IPS-NIHi7 (cell line): ENCODE data around the gene PDIA6.
A peak's percentile ranks its signal among the peaks of the same experiment; 100 is the strongest.

Source experiments
- DNase-seq: peaks from one replicate; pipeline ENCODE4 v3.0.0; 2012; ENCODE audit warnings: mixed read lengths; ENCODE audit errors: extremely low spot score

PDIA6 gene

GRCh38 chr2:10764096-10764785 lies 48.3 kb downstream of the PDIA6 start:
- no peak for DNase-seq

- DNase-seq: no peak
These were observed 49.2 kb downstream of the PDIA6 start for GRCh38 chr2:10763461-10763800.

GRCh38 chr2:10762651-10763460 lies 49.7 kb downstream of the PDIA6 start:
- peak; percentile 25 for DNase-seq

DNA sequence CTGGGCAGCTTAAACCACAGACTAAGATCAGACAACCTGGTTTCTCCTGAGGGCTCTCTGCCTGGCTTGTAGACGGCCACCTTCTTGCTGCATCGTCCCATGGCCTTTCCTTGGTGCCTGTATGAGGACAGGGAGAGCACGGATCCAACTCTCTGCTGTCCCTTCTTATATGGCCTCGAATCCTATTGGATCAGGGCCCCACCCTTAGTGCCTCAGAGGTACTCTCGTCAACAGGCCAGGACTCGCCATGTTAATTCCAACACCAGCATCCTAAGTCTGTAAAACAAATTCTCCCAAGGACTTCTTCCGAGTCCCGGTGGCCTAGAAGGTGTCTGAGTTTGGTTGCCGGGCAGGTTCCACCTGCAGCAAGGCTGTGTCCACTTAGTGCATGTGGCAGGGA lies 51.0 kb downstream of the PDIA6 start:
- no peak for DNase-seq

- peak; percentile 10 for DNase-seq
These were observed 51.6 kb downstream of the PDIA6 start for GRCh38 chr2:10760794-10761504.

- DNase-seq: no peak
These were observed 53.4 kb downstream of the PDIA6 start for GRCh38 chr2:10759151-10759714.

- DNase-seq: no peak
These were observed 54.7 kb downstream of the PDIA6 start for GRCh38 chr2:10757814-10758286.

DNA sequence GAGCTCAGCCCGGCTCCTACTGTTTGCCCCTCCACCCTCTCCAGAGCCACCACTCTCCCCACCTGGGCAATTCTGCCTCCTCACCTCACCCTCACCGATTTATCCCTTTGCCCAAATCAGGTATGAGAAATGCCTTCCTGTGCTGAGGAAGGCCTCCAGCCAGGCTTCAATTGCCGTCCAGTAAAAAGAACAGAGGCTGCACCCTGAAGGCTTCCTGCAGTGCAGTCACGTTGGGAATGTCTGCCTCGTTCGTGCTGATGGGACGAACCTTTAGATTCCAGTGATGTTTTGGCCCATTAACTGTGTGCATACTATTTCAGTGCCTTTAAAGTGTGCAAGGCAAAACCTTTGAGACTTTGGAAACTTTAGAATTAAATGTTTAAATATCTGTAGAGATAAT lies 57.0 kb downstream of the PDIA6 start:
- no peak for DNase-seq

GRCh38 chr2:10753876-10754275 lies 58.7 kb downstream of the PDIA6 start:
- DNase-seq: no peak

GRCh38 chr2:10753156-10753555 lies 59.4 kb downstream of the PDIA6 start:
- DNase-seq: no peak

GRCh38 chr2:10752236-10752635 lies 60.3 kb downstream of the PDIA6 start:
- peak; percentile 17 for DNase-seq

GRCh38 chr2:10750610-10751009 lies 62.0 kb downstream of the PDIA6 start:
- DNase-seq: no peak

DNA sequence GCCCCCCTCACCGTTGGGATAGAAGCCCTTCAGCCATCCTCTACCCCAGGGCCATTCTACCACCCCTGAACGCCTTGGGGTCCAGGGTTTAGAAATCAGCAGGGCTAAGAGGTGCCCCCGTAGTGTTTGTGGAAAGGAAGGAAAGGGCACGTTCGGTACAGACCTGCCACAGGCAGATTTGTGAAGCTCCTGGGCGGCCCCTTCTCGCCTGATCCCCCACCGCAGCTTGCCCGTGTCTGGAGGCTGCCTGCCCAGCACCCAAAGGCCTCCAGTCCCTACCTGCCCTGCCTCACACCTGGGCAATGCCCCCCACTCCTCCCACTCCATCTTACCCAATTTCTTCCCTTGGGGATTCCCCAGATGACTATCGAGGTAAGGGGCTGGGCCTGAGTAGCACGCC lies 69.9 kb downstream of the PDIA6 start:
- DNase-seq: no peak

DNA sequence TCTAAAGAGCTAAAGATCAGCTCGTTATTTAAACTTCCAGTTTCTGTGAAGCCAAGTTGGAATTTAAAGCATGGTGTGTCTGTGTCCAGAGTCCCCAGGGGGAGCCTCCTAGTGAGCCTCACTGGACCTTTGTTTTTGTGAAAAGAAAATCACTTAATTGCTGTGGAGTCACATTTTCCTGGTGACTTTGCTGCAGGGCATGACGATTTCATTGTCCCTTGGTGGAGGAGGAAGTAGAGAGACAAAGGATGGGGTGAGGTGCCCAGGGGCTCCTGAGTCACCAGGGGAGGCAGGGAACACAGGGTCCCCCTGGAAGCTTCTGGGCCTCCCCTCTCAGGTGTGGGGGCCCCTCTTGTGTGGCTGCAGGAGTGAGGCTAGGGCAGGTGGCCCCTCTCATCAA lies 71.4 kb downstream of the PDIA6 start:
- DNase-seq: no peak

- no peak for DNase-seq
These were observed 72.4 kb downstream of the PDIA6 start for GRCh38 chr2:10740226-10740625.

GRCh38 chr2:10738192-10738591 lies 74.4 kb downstream of the PDIA6 start:
- DNase-seq: peak; percentile 6

GRCh38 chr2:10733980-10734379 lies 78.6 kb downstream of the PDIA6 start:
- DNase-seq: no peak

DNA sequence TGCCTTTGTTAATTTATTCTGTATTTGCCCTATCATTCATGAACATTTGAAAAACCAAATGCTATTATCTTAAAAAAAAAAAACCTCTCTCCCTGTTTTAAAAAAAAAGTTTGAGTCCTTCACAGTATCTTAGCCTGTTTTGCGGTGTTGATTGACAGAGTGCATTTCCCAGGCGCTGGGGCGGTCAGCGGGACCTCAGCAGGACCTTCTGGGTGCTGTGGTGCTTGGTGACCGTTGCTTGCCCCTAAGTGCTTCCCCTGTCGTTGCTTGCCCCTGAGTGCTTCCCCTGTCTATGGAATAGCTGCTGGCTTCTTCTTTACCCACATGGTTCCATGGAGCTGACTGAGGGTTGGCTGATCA lies 79.0 kb downstream of the PDIA6 start:
- peak; percentile 5 for DNase-seq
